Fibroblast of mammary gland (primary cell): ENCODE data around the gene SKIC8.
A peak's percentile ranks its signal among the peaks of the same experiment; 100 is the strongest.

Source experiments
- DNase-seq: peaks from one replicate; pipeline ENCODE4 v3.0.0-alpha.2; 2010; ENCODE audit warnings: low read depth
- H3K4me3 ChIP-seq: 2 replicates; pipeline ENCODE4 v1.5.1; 2011; ENCODE audit warnings: low read depth, mild to moderate bottlenecking, low read length, moderate library complexity; ENCODE audit not compliant: control insufficient read depth
- CTCF ChIP-seq: conservative IDR thresholded peaks from 2 replicates; pipeline ENCODE4 v1.5.1; 2011; ENCODE audit warnings: low read depth, low read length, inconsistent platforms; ENCODE audit not compliant: control insufficient read depth, insufficient read depth

Gene SKIC8

DNA sequence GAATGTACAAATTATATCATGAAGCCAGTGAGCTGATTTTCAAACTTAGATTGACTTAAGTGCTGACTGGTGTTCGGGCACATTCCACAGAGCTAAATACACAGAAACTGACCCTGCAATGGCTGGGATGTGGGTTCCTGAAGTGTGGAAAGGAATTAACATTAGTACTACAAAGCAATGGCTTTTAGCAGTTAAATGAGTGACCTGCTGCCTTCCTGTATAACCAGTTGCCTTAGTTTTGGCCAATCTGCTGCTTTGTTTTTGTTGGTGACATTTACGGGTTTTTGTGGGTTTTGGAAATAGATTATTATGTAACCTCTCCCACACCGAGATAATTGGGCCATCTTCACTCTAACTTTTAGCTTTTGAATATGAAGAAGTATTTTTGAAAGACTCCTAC is 2.4 kb upstream of the SKIC8 start:
- TF ChIP-seq CTCF, result no peak
- H3K4me3 ChIP-seq, result no peak overlapping the region
- DNase-seq, result no peak

DNA sequence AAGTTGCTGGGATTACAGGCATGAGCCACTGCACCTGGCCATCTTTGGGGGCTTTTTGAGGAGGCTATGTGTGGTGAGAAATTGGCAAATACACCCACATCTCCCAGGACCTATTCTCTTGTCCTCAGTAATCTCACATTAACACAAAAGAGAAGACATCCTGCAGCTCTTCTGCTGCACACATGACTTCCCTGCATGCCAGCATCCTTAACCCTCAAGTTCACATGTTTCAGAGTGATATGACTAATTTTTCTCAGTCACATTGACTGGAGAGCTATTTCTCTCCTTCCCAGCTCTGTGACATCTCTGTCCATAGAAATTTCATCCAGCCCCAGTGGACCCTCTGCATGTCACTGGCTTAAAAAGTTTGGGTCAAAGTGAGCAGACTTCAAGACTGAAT is 1.9 kb upstream of the SKIC8 start:
- no peak for TF ChIP-seq CTCF
- H3K4me3 ChIP-seq, result no peak overlapping the region
- DNase-seq, result no peak

GRCh38 chr15:78292219-78292618 is 7.2 kb downstream of the SKIC8 start:
- no peak overlapping the region for H3K4me3 ChIP-seq
- TF ChIP-seq CTCF, result no peak
- DNase-seq, result no peak

DNA sequence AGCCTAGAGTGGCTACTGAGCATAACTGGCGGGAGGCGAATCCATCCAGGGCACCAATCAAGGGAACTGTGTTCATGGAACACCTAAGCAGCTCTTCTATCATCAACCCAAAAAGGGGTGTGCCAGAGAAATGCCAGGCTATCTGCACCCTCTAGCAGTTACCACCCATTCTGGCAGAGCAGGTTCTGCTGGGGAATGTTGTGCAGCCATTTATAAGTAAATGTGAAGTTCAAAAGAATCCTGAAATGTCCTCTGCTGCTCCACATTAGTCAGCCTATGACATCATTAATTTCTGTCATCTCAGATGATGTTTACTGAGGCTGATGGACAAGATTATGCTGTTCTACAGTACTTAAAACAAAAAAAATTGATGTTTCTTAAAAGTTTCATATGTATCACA is 7.7 kb downstream of the SKIC8 start:
- H3K4me3 ChIP-seq, result no peak overlapping the region
- DNase-seq, result no peak
- no peak for TF ChIP-seq CTCF

GRCh38 chr15:78291052-78291451 is 8.4 kb downstream of the SKIC8 start:
- no peak for TF ChIP-seq CTCF
- DNase-seq, result no peak
- H3K4me3 ChIP-seq, result no peak overlapping the region

DNA sequence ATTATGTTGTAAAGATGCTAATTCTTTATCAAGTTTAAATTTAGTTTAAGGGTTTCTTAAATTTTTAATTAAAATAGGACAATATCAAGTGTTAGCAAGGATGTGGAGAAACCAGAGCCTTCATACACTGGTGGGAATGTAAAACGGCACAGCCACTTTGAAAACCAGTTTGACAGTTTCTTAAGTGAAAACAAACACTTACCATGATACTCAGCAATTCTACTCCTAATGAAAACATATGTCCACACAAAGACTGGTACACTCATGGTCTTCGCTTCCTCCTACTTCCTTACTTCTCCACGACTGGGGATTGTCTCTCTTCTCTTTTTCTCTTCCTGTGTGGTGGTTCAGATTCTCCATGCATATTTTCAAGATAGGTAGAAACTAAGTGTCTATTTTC is 9.2 kb downstream of the SKIC8 start:
- no peak overlapping the region for H3K4me3 ChIP-seq
- no peak for DNase-seq
- no peak for TF ChIP-seq CTCF

GRCh38 chr15:78284758-78285157 is 14.7 kb downstream of the SKIC8 start:
- TF ChIP-seq CTCF, result peak; percentile 6
- H3K4me3 ChIP-seq, result no peak overlapping the region
- no peak for DNase-seq
